Glutamatergic neuron (in vitro differentiated cells): Measurements from ENCODE around the gene SPAG7. TPM values are rescaled to one million over a fixed set of nuclear protein-coding genes. Genes with fewer than 3 reads are reported as not detected.

Experiments used
- DNase-seq: peaks from one replicate; pipeline ENCODE4 v3.0.0; 2022
- H3K27ac Mint-ChIP-seq: one replicate; pipeline ENCODE4 v1.8.0; 2020; ENCODE audit warnings: mild to moderate bottlenecking, mixed read lengths, inconsistent platforms; ENCODE audit not compliant: unreplicated experiment
- H3K27me3 Mint-ChIP-seq: one replicate; pipeline ENCODE4 v1.8.0; 2020; ENCODE audit warnings: mild to moderate bottlenecking, moderate library complexity, mixed read lengths, inconsistent platforms; ENCODE audit not compliant: unreplicated experiment
- H3K36me3 Mint-ChIP-seq: one replicate; pipeline ENCODE4 v1.8.0; 2020; ENCODE audit warnings: mild to moderate bottlenecking, mixed read lengths, inconsistent platforms; ENCODE audit not compliant: unreplicated experiment
- H3K4me1 Mint-ChIP-seq: one replicate; pipeline ENCODE4 v1.8.0; 2020; ENCODE audit warnings: mild to moderate bottlenecking, low read depth, mixed read lengths, inconsistent platforms; ENCODE audit not compliant: unreplicated experiment
- H3K4me3 Mint-ChIP-seq: one replicate; pipeline ENCODE4 v1.8.0; 2020; ENCODE audit warnings: mild to moderate bottlenecking, mixed read lengths, inconsistent platforms; ENCODE audit not compliant: unreplicated experiment
- H3K9me3 Mint-ChIP-seq: one replicate; pipeline ENCODE4 v1.8.0; 2020; ENCODE audit warnings: mild to moderate bottlenecking, moderate library complexity, mixed read lengths, inconsistent platforms; ENCODE audit not compliant: unreplicated experiment
- total RNA-seq: library from RNA; stranded (reverse); fragmentation: NEBNext Ultra II Directional; extraction: Animal tissue kit (Norgen Biotek cat#: 25700); gene quantifications from one replicate; pipeline ENCODE4 v1.2.1, GENCODE V29; 2021; ENCODE audit not compliant: unreplicated experiment
- TF ChIP-seq, protein P1 (sequence below): fragments of 200-600 bp; sonication (generic); IDR thresholded peaks from one replicate; pipeline ENCODE4 v1.5.0; 2021; ENCODE audit not compliant: partially characterized antibody, unreplicated experiment

Gene SPAG7
- total RNA-seq, 1 donor from 2014 or later: 69.6 TPM

GRCh38 chr17:4938688-4939545 lies 28.7 kb downstream of the SPAG7 start:
- H3K27me3 Mint-ChIP-seq: peaks cover 14% of the 10 kb centered on the region
- no peak for DNase-seq
- TF ChIP-seq, protein P1, sequence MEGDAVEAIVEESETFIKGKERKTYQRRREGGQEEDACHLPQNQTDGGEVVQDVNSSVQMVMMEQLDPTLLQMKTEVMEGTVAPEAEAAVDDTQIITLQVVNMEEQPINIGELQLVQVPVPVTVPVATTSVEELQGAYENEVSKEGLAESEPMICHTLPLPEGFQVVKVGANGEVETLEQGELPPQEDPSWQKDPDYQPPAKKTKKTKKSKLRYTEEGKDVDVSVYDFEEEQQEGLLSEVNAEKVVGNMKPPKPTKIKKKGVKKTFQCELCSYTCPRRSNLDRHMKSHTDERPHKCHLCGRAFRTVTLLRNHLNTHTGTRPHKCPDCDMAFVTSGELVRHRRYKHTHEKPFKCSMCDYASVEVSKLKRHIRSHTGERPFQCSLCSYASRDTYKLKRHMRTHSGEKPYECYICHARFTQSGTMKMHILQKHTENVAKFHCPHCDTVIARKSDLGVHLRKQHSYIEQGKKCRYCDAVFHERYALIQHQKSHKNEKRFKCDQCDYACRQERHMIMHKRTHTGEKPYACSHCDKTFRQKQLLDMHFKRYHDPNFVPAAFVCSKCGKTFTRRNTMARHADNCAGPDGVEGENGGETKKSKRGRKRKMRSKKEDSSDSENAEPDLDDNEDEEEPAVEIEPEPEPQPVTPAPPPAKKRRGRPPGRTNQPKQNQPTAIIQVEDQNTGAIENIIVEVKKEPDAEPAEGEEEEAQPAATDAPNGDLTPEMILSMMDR: no peak
- H3K9me3 Mint-ChIP-seq: peaks cover 8% of the 10 kb centered on the region
- peak overlapping the region; percentile 97 for H3K4me3 Mint-ChIP-seq
- H3K27ac Mint-ChIP-seq: peak overlapping the region; percentile 91
- H3K36me3 Mint-ChIP-seq: no peaks in the 10 kb centered on the region
- peaks cover 14% of the 10 kb centered on the region for H3K4me1 Mint-ChIP-seq

GRCh38 chr17:4938069-4938491 lies 29.5 kb downstream of the SPAG7 start:
- no peak overlapping the region for H3K27ac Mint-ChIP-seq
- no peak for DNase-seq
- peaks cover 16% of the 10 kb centered on the region for H3K27me3 Mint-ChIP-seq
- H3K36me3 Mint-ChIP-seq: no peaks in the 10 kb centered on the region
- peaks cover 11% of the 10 kb centered on the region for H3K9me3 Mint-ChIP-seq
- peaks cover 14% of the 10 kb centered on the region for H3K4me1 Mint-ChIP-seq
- TF ChIP-seq, protein P1: no peak
- H3K4me3 Mint-ChIP-seq: peak overlapping the region; percentile 97

- Mint-ChIP-seq H3K27ac (no peak overlapping the region), H3K36me3 (no peaks in the 10 kb centered on the region)
Measured at GRCh38 chr17:4937553-4937952, 30.1 kb downstream of the SPAG7 start.

DNA sequence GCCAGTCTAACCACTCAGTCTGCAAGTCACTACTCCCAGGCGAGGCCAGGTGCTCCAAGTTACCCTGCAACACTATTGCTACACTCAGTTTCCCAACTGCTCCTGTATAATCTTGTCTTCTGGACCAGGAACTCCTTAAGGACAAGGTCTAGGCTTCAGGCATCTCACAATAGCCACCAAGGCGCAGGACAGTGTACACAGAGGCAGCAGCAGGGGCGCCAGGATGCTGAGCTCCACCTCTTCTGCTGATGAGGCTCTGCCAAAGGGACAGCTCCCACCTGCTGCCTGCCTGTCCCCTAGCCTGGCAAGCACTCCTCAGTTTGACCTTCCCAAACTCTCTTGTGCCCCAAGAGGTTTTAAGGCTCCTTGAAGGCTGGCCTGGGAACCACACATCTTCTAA lies 31.2 kb downstream of the SPAG7 start:
- Mint-ChIP-seq H3K9me3 (peaks cover 11% of the 10 kb centered on the region), H3K27me3 (peaks cover 16% of the 10 kb centered on the region), H3K4me1 (peaks cover 11% of the 10 kb centered on the region), H3K4me3 (no peak overlapping the region), H3K27ac (no peak overlapping the region), H3K36me3 (peaks cover 1% of the 10 kb centered on the region)
- DNase-seq: no peak
- TF ChIP-seq, protein P1: no peak

More at GRCh38 chr17:4937553-4937952, 30.1 kb downstream of the SPAG7 start:
- peaks cover 14% of the 10 kb centered on the region for H3K4me1 Mint-ChIP-seq
- H3K27me3 Mint-ChIP-seq: peaks cover 16% of the 10 kb centered on the region
- H3K9me3 Mint-ChIP-seq: peaks cover 11% of the 10 kb centered on the region
- DNase-seq: no peak
- H3K4me3 Mint-ChIP-seq: no peak overlapping the region
- TF ChIP-seq, protein P1: no peak

DNA sequence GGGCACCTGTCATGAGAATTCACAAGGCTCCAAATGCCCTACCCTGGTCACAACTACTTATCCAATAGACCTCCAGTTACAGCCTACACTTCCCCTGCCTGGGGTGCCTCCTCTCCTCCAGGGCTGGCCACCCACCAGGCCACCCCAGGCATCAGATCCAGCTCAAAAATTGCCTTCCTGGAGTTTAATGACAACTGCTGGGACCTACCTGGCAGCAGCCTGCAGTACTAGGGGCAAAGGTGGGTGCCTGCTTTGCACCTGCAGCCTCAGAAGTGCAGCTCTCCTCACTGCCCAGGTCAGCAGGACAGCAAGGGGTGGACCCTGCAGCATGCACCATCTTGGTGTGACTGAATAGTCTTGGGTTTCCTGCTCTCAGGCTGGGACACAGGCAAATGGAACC lies 32.0 kb downstream of the SPAG7 start:
- Mint-ChIP-seq H3K36me3 (peaks cover 4% of the 10 kb centered on the region), H3K27ac (no peak overlapping the region), H3K27me3 (peaks cover 15% of the 10 kb centered on the region), H3K4me1 (peaks cover 7% of the 10 kb centered on the region), H3K4me3 (no peak overlapping the region), H3K9me3 (peaks cover 11% of the 10 kb centered on the region)
- TF ChIP-seq, protein P1: no peak
- no peak for DNase-seq
